HG03280 (cell line): ENCODE measurements around the gene GIGYF1.

Experiments
- ATAC-seq: cut with Tn5 transposase; IDR thresholded peaks from one replicate; pipeline ENCODE4 v1.9.1; 2021; ENCODE audit warnings: mild to moderate bottlenecking, moderate library complexity; ENCODE audit not compliant: unreplicated experiment

The GIGYF1 gene

DNA sequence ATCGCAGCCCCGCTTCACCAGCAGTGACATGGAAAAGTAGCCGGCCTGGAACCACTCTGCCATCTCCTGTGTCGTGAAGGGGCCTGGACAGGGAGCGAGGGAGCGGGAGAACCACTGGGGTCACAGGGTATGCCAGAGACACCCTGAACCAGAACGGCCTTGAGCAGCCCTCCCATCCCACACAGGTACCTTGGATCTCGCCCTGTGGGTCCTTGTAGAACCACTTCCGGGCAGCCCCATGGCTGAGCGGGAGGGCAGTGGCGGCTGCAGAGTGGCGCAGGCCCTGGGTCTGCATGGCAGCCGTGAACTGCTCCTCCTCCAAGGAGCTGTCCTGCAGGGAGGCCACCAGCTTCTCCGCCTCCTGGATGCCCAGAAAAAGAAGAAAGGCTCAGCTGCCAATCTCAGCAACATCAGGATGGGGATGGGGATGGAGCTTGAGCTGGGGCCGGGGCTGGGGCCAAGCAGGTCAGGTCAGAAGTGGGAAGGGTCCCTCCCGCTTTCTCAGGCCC, 9.5 kb downstream of the GIGYF1 start:
- no peak for ATAC-seq

- ATAC-seq, result no peak
These were observed 10.2 kb downstream of the GIGYF1 start for GRCh38 chr7:100683659-100684533.

DNA sequence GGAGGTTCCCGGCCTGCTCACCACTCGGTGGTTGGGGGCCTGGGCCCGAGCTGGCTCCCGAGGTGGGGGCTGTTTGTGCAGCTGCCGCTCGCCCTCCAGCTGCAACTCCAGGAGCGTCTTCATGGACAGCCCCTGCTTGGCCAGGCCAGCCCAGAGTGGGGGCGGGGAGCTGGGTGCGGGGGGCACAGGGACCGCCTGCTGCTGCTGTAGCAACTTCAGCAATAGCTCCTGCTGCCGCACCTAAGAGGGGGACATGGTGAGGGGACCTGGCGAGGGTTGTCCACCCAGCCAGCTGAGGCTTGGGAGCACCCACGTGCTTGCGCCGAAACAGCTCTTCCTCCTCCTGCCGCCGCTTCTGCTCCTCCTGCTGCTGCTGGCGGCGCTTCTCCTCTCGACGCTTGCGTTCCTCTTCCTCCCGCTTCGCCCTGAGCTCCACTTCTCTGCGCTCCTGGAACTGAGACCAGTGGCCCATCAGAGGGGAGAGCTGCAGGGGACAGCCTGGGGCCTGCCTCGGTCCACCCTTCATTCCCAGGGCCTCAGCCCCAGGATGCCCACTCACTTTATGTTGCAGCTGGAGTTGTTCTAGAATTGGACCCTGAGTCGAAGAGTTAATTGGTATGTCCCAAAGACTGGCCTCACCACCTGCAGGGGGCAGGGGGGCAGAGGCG, 10.9 kb downstream of the GIGYF1 start:
- no peak for ATAC-seq

DNA sequence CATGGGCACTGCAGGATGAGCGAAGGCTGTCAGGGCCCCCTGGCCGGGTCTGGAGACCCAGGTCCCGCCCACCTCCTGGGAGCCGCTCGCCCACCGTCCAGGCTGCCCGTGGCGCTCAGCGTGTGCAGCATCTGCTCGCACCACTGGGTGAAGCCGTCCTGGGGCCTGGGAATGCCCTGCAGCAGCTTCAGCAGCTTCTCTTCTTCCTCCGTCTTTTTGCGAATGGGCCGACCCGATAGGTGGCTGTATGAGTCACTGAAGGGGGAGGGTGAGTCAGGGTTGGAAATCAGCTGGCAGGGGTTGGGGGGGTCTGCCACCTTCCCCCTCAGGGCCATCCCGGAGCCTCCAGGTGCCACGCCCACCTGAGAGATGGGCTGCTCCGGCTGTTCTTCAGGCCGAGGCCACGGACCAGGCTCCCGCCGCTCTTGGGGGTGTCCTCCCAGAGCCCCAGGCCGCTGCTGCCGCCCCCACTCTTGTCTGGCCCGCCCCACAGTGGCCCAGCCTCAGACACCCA, 11.8 kb downstream of the GIGYF1 start:
- ATAC-seq, result no peak

- no peak for ATAC-seq
These were observed 12.4 kb downstream of the GIGYF1 start for GRCh38 chr7:100681491-100682227.

GRCh38 chr7:100680576-100681271, 13.3 kb downstream of the GIGYF1 start:
- ATAC-seq, result no peak

DNA sequence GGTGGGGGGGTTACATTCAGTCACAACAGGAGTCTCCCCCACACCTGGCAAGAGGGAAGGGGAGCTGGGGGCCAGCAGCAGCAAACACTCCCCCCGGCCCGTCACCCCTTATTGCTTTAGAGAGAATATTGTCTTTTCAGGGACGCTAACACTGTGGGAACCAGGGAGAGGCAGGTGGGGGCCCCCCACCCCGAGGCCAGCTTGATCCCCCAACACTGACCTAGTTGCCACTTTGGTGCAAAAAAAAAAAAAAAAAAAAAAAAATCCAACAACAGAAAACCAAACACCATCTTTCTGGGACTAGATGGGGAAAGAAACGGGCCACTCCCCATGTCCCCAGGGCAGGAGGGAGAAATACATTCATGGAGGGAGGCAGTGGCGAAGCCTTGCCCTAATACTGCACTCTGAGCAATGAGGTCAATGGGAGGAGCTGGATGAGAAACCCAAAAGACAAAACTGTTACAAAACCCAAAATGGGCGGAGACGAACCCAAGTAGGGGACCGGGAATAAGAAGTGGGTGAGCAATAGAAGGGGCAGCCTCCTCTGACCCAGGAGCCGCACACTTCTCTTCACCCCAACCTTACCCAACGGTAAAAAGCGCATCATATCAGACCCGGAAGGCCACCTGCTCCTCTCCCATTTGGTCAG, 14.0 kb downstream of the GIGYF1 start:
- ATAC-seq, result no peak

DNA sequence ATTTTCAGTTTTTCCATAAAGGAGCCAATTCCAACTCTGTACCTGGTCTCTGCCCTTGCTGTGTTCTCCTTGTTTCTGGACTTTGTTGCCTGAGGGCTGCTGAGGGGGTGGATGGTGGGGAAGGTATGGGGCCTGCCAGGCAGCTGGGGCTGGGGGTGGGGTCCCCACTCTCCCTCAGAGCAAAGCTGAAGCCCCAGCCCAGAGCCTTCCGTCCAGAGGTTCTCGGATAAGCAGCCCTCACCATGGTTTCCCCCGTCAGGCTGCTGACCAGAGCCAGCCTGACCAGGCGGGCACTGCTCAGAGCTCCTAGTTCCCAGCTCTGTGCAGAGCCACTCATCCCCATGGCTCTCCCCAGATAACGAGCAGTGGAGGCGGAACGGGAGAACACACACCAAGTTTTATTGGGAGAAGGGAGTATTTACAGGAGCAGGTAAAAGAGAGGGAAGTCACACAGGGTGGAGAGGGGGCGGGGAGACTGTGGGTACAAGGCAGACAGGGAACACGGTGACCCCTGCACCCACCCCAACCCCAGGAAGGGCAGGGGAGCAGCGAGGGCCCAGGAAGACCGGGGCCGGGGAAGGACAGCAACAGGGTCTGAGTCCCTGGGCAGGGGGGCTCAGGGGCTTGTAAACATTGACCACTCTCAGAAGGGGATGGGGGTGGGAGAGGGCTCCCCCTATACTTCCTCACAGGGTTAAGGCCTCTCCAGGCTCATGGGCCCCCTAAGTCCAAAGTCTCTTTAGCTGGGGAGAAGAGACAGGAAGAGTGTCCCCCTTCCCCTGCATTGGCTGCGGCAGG, 14.7 kb downstream of the GIGYF1 start:
- ATAC-seq, result no peak

DNA sequence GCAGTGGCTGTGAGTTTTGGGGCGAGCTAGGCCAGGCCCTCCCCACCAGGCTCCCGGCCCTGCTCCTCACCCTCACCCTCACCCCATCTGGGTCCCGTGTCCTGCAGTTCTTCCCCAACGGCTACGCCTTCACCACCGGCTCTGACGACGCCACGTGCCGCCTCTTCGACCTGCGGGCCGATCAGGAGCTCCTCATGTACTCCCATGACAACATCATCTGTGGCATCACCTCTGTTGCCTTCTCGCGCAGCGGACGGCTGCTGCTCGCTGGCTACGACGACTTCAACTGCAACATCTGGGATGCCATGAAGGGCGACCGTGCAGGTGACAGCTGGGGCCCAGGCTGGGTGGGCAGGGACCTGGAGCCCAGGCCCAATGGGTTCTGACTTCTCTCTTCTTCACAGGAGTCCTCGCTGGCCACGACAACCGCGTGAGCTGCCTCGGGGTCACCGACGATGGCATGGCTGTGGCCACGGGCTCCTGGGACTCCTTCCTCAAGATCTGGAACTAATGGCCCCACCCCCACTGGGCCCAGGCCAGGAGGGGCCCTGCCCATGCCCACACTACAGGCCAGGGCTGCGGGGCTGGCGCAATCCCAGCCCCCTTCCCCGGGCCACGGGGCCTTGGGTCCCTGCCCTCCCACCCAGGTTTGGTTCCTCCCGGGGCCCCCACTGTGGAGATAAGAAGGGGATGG, 15.6 kb downstream of the GIGYF1 start:
- ATAC-seq, result no peak

DNA sequence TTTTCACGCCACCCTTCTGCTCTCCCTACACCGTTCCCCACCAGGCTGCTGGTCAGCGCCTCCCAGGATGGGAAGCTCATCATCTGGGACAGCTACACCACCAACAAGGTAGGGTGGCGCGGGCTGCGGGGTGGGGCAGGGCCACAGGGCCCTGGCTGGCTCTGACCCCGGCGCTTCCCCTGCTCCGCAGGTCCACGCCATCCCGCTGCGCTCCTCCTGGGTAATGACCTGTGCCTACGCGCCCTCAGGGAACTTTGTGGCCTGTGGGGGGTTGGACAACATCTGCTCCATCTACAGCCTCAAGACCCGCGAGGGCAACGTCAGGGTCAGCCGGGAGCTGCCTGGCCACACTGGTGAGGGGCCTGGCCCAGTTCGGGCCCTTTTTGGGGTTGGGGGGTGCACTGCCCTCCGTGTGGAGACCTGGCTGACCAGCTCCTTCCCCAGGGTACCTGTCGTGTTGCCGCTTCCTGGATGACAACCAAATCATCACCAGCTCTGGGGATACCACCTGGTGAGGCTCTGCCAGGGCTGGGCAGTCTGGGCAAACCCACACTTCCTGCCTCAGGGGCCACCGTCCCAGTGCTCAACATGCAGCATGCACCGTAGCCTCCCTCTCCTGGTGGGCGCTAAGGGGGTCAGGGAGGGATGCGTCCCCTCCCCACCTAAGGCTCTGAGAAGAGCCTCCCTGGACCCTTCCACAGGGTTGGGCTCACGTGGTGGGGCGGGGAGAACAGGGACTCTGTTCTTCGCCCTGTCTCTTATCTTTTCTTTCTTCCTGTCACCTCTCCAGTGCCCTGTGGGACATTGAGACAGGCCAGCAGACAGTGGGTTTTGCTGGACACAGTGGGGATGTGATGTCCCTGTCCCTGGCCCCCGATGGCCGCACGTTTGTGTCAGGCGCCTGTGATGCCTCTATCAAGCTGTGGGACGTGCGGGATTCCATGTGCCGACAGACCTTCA, 16.5 kb downstream of the GIGYF1 start:
- no peak for ATAC-seq

GRCh38 chr7:100676501-100677306, 17.3 kb downstream of the GIGYF1 start:
- no peak for ATAC-seq

GRCh38 chr7:100675581-100676350, 18.3 kb downstream of the GIGYF1 start:
- peak; percentile 32 for ATAC-seq

DNA sequence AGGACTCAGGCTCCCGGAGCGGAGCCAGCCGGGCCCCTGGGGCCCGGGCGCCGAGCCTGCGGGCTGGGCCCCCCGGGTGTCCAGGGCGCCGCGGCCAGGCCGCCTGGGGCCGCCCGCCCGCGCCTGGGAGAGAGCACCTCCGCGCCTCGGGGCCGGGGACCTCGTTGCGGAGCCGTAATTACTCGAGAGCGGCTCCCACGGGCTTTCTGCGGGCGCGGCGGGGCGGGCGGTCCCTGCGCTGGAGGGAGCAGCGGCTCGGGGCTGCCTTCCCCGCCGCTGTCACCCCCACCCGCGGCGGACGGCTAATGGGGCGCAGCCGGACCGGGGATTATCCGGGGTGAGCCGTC, 19.0 kb downstream of the GIGYF1 start:
- ATAC-seq, result no peak

DNA sequence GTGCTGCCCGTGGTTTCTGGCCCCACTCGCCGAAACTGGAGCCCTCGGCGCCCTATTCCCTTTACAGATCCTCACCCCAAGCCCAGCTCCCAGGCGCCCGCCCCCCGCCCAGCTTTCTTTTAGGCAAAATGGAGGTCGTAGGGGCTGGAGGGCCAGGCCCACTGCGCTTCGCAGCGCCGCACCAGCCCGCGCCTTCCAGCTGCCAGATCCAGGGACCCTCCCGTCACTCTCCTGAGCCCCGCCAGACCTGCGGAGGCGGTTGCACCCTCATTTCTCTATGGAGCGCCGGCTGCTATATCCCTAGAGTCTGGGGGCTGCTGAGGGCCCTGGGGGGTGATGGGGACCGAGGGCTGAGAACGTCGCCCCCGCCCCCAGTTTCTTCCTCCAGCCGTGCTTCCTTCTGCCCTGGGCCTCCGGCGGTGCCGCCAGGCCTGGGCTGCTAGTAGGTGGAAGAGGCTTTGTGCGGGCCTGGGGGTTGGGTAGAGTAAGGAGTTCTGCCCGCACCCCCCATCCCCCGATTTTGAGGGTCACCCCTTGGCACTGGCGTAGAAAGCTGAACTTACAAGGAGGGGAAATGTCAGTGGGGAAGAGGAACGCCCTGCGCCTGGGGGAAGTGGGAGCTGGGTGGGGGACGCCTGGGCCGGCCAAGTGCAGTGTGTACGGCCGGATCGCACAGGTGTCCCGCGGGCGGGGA, 19.5 kb downstream of the GIGYF1 start:
- ATAC-seq, result no peak

DNA sequence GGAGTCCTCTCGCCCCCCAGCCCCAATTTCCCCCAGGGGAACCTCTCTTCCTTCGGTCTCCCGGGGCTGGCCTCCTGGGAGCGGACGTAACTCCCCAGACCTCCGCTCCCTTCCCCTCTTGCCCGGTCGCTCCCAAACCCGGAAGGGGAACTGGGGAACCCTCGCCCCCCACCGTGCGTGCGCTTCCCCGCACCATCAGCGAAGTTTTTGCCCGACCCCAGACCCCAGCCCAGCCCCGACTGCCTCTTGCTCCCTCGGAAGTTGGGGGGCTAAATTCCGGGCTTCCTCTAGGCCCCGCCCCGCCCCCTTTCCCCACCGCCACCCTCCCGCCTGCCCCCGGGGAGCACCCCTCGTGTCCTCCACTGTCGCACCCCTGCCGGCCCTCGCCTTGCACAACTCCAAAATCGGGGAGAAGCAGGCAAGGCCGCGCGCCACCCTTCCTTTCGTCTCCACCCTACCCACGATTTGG, 20.1 kb downstream of the GIGYF1 start:
- ATAC-seq, result no peak
